Globus pallidus (tissue), 1 donor: ENCODE results near the gene TMED4.
"Not testable (repeated sequence)": the region's sequence is repeated elsewhere in the genome, so short reads cannot be mapped to it uniquely, and the experiment has no call there.

Source experiments
- DNase-seq: peaks from one replicate; pipeline ENCODE4 v3.0.0-alpha.2; 2015; ENCODE audit warnings: low spot score

TMED4 gene

GRCh38 chr7:44607141-44608068 is 25.4 kb upstream of the TMED4 start:
- no peak for DNase-seq

GRCh38 chr7:44606341-44607140 is 24.5 kb upstream of the TMED4 start, which contains the start of gene OGDH:
Gene OGDH, plus strand, starts transcription at chr7:44606627. Its CDS starts 17,717 bp downstream, at chr7:44624344.
- peak; percentile 98 for DNase-seq

- DNase-seq, result no peak
Measured at GRCh38 chr7:44604941-44605340, 22.9 kb upstream of the TMED4 start.

- no peak for DNase-seq
Measured at GRCh38 chr7:44603193-44603592, 21.2 kb upstream of the TMED4 start.

GRCh38 chr7:44602576-44602910 is 20.5 kb upstream of the TMED4 start:
- DNase-seq, result no peak

GRCh38 chr7:44599222-44599621 is 17.2 kb upstream of the TMED4 start:
- no peak for DNase-seq

- DNase-seq, result not testable (repeated sequence)
Measured at GRCh38 chr7:44597181-44597580, 15.2 kb upstream of the TMED4 start.

GRCh38 chr7:44595934-44596635 is 14.1 kb upstream of the TMED4 start:
- DNase-seq, result no peak

- DNase-seq, result no peak
Measured at GRCh38 chr7:44590910-44591309, 8.9 kb upstream of the TMED4 start.

- peak; percentile 37 for DNase-seq
Measured at GRCh38 chr7:44587843-44588711, 6.0 kb upstream of the TMED4 start.

- no peak for DNase-seq
Measured at GRCh38 chr7:44583146-44583865, 1.3 kb upstream of the TMED4 start.

- DNase-seq, result no peak
Measured at GRCh38 chr7:44580945-44581878, 819 bp downstream of the TMED4 start.

GRCh38 chr7:44576228-44576627 is 5.8 kb downstream of the TMED4 start:
- DNase-seq, result no peak

- DNase-seq, result no peak
Measured at GRCh38 chr7:44575054-44575453, 7.0 kb downstream of the TMED4 start.

GRCh38 chr7:44574287-44574872 is 7.7 kb downstream of the TMED4 start:
- no peak for DNase-seq

GRCh38 chr7:44573464-44574286 is 8.4 kb downstream of the TMED4 start, which contains the start of gene DDX56:
Gene DDX56, minus strand, starts transcription at chr7:44573908. Its CDS starts 13 bp downstream, at chr7:44573895.
- peak; percentile 95 for DNase-seq

GRCh38 chr7:44572771-44573170 is 9.3 kb downstream of the TMED4 start:
- DNase-seq, result no peak

- DNase-seq, result no peak
Measured at GRCh38 chr7:44569959-44570358, 12.1 kb downstream of the TMED4 start.
